T-helper 2 cell treated with Interferon-gamma antibody and Interleukin-4, amounts not matched to agents 100 ng/mL and 5 ng/mL, for 36 hours (primary cell): Measurements from ENCODE around the gene GPC2. TPM values are rescaled to one million over a fixed set of nuclear protein-coding genes. Genes with fewer than 3 reads are reported as not detected.
"Not testable (repeated sequence)": the region's sequence is repeated elsewhere in the genome, so short reads cannot be mapped to it uniquely, and the experiment has no call there.

ENCODE experiments used
- intact Hi-C: fragments of 100-400 bp; cut with micrococcal nuclease; formaldehyde crosslinking; loops from one replicate; pipeline ENCODE4 v1.15.1; 2023
- total RNA-seq: library from RNA; stranded (reverse); gene quantifications from 2 replicates; pipeline ENCODE4 v1.2.3, GENCODE V29; 2022

The GPC2 gene
- 7.0 and 8.5 TPM in 2 replicates for total RNA-seq

GRCh38 chr7:100177045-100178001, at the start of gene GPC2, which contains the start of gene STAG3:
TSS of gene GPC2 (minus strand) at chr7:100177381. CDS start at chr7:100177199, 182 bp downstream.
TSS of gene STAG3 (plus strand) at chr7:100177918. CDS start at chr7:100180557, 2,639 bp downstream.
- intact Hi-C loops, result loop anchor here (1.0 to 5.0 kb wide), 3 partner anchors 9 to 45 kb away; partner anchors contain the start of genes GAL3ST4 and LAMTOR4

- intact Hi-C loops, result loop anchor here (5.0 to 10.0 kb wide), 4 partner anchors 47 to 180 kb away; partner anchors contain the start of genes GPC2 and STAG3
Measured at GRCh38 chr7:100224891-100225290, 47.7 kb upstream of the GPC2 start.

GRCh38 chr7:100223376-100223927, 46.3 kb upstream of the GPC2 start:
- intact Hi-C loops, result loop anchor here (5.0 to 10.0 kb wide), 4 partner anchors 46 to 181 kb away; partner anchors contain the start of genes GPC2 and STAG3

GRCh38 chr7:100222445-100223132, 45.4 kb upstream of the GPC2 start:
- intact Hi-C loops, result loop anchor here (5.0 to 10.0 kb wide), 4 partner anchors 45 to 182 kb away; partner anchors contain the start of genes GPC2 and STAG3

- intact Hi-C loops, result loop anchor here (1.0 to 10.0 kb wide), 5 partner anchors 45 to 183 kb away; partner anchors contain the start of genes GPC2 and STAG3
Measured at GRCh38 chr7:100221767-100222444, 44.7 kb upstream of the GPC2 start.

- intact Hi-C loops, result loop anchor here (1.0 to 10.0 kb wide), 5 partner anchors 44 to 184 kb away; partner anchors contain the start of genes GPC2 and STAG3
Measured at GRCh38 chr7:100221231-100221718, 44.1 kb upstream of the GPC2 start.

GRCh38 chr7:100220586-100221230, 43.5 kb upstream of the GPC2 start:
- intact Hi-C loops, result loop anchor here (1.0 to 10.0 kb wide), 5 partner anchors 43 to 184 kb away; partner anchors contain the start of genes GPC2 and STAG3

- intact Hi-C loops, result loop anchor here (5.0 to 10.0 kb wide), 4 partner anchors 43 to 185 kb away; partner anchors contain the start of genes GPC2 and STAG3
Measured at GRCh38 chr7:100219801-100220585, 42.8 kb upstream of the GPC2 start, which contains the start of gene PVRIG. TSS of gene PVRIG (plus strand) at chr7:100219949. CDS start at chr7:100219971, 22 bp downstream.

- intact Hi-C loops, result no loop called here
Measured at GRCh38 chr7:100219271-100219737, 42.1 kb upstream of the GPC2 start.

- intact Hi-C loops, result loop anchor here (1.0 to 2.0 kb wide), 2 partner anchors 9 to 69 kb away; partner anchors contain the start of gene LAMTOR4
Measured at GRCh38 chr7:100217934-100218333, 40.8 kb upstream of the GPC2 start.

- intact Hi-C loops, result loop anchor here (2.0 kb wide), 1 partner anchor 67 kb away; the partner anchor contains the start of gene LAMTOR4
Measured at GRCh38 chr7:100215895-100216294, 38.7 kb upstream of the GPC2 start.

GRCh38 chr7:100214356-100214755, 37.2 kb upstream of the GPC2 start:
- intact Hi-C loops, result not testable (repeated sequence)

- intact Hi-C loops, result no loop called here
Measured at GRCh38 chr7:100213672-100214071, 36.5 kb upstream of the GPC2 start.

GRCh38 chr7:100212631-100213286, 35.6 kb upstream of the GPC2 start:
- intact Hi-C loops, result no loop called here

- intact Hi-C loops, result no loop called here
Measured at GRCh38 chr7:100211342-100211780, 34.2 kb upstream of the GPC2 start.

GRCh38 chr7:100210805-100211204, 33.6 kb upstream of the GPC2 start:
- intact Hi-C loops, result no loop called here

- intact Hi-C loops, result loop anchor here (1.0 to 5.0 kb wide), 2 partner anchors 8 to 52 kb away; partner anchors contain the start of gene TRAPPC14
Measured at GRCh38 chr7:100209493-100209892, 32.3 kb upstream of the GPC2 start.
